VCaP (cell line): Measurements from ENCODE around the gene TBC1D17.

ENCODE experiments used
- H3K27ac ChIP-seq: fragments of 450-650 bp; 2 replicates; pipeline ENCODE4 v1.5.1; 2017
- TF ChIP-seq, protein P1 (sequence below): fragments of 450-650 bp; conservative IDR thresholded peaks from 2 replicates; pipeline ENCODE4 v1.5.1; 2017; ENCODE audit warnings: mild to moderate bottlenecking, moderate library complexity

TBC1D17 gene

DNA sequence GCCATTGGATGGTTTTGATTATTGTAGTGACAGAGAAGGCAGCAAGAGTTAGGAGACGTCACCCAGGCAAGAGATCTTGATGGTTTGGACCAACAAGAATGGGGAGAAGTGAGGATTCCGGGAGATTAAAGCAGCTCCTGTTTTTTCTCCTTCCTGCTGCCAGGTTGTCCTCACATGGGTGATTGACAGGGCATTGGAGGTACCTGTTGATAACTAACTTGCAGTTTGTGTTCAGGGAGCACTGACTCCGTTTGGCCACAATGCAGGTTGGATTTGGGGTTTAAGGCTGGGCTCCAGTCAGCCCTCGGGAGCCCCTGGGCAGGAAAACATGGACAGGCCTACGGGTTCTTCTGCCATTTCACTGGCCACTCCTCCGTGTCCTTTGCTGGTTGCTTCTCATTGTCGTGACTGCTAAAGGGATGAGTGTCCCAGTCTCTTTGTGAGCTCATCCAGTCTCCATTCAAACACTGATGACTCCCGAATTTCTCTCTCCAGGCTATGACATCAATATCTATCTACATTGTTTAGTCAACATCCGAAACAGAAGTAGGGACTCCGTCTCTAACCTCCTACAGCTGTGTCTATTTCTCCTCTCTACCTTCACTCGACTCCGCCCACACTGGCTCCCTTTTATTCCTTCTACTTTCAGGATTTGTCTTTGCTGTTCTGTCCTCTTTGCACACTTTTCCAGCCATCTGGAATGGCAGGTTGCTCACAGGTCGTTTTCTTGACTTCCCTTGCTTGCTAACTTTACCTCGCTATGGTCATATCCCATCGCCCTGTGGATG lies 27.9 kb upstream of the TBC1D17 start:
- TF ChIP-seq, protein P1, sequence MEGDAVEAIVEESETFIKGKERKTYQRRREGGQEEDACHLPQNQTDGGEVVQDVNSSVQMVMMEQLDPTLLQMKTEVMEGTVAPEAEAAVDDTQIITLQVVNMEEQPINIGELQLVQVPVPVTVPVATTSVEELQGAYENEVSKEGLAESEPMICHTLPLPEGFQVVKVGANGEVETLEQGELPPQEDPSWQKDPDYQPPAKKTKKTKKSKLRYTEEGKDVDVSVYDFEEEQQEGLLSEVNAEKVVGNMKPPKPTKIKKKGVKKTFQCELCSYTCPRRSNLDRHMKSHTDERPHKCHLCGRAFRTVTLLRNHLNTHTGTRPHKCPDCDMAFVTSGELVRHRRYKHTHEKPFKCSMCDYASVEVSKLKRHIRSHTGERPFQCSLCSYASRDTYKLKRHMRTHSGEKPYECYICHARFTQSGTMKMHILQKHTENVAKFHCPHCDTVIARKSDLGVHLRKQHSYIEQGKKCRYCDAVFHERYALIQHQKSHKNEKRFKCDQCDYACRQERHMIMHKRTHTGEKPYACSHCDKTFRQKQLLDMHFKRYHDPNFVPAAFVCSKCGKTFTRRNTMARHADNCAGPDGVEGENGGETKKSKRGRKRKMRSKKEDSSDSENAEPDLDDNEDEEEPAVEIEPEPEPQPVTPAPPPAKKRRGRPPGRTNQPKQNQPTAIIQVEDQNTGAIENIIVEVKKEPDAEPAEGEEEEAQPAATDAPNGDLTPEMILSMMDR: no peak

DNA sequence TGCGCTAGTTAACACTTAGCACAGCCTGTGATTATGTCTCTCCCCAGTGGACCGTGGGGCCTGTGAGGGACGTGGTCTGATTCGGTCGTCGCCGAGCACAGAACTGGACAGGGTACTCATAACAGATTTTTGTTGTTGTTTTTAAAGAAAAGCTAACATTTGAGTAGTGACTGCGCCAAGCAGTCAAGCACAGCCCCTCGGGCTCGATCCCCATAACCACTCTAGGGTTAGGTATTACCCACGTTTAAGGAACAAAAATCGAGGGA lies 27.3 kb upstream of the TBC1D17 start:
- TF ChIP-seq, protein P1: no peak
- H3K27ac ChIP-seq: peak overlapping the region; percentile 99

More for the DNA sequence above, 27.9 kb upstream of the TBC1D17 start:
- peak overlapping the region; percentile 99 for H3K27ac ChIP-seq

DNA sequence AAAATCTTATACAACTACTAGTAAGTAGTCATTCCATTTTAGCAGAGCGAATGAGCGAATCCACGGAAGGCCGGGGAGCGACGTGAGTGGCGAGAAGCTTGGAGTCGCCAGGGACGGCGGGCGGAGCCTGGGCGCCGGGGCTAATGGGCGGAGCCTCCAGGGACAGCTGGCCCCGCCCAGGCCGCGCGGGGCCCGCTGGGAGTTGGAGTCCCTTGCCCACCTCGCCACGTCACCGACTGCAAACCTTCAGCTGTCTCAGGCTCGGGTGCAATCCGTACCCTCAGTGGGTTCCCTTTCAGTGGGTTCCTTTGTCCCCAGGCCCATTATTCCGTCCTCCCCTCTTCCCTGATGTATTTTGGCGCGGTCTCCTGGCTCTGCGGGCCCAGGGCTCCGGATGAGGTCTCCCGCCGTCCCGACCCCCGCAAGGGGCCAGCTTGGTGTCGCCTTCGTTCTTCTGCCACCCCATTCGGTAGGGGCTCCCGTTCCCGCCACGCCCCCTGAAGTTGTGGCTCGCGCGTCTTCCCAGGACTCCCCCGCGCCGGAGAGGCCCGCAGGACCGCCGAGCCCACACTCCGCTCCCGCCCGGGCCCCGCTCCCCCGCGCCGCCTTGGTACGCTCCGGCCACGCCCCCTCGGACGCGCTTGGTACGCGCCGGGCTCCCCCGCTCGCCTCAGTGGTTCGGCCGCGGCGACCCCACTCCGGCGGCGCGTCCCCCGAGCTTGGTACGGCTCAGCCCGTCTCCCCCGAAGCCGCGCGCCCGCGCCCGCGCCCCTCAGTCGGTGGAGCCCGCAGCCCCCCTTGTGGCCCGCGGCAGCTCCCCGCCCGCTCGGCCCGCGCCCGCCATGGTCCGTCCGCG lies 26.8 kb upstream of the TBC1D17 start, which contains the start of gene PTOV1:
PTOV1 (plus strand) TSS at position 673 of the 856 bp plus-strand sequence.
- peak within 1 kb of the TSS; percentile 99 for H3K27ac ChIP-seq
- TF ChIP-seq, protein P1: no peak

DNA sequence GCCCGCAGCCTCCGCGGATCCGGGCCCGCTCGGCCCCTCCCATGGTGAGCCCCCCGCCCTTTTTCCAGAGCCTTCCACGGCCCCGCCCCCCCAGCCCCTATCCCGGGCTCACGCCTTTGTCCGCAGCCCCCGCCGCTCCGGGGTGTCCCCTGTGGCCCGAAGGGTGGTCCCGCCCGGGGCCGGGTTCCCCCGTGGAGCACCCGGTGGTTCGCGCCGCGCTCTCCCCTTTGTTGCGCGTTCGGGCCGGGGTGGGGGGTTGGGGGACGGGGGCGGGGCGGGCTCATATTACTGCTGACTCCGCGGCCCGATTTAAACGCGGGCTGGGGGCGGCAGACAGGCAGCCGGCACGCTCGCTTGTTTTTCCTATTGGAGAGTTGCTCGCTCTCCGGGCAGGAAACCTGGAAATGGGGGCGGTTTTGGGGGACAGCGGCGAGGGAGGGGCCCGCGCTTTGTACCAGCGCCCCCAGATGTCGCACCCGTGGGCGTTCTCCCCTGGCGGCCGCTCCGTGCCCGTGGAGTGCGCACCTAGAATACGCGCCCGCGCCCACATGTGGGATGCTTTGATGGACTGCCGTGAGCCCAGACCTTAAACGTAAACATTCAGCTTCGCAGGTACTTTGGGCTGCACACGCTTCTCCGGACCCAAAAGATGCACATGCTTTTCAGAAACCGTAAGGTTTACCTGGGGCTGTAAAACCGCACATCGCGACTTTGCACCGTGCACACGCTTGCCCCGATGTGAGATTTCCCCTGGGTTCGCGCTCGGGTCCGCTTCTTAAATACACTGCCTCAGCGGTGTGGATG lies 25.8 kb upstream of the TBC1D17 start:
- peak overlapping the region; percentile 99 for H3K27ac ChIP-seq
- TF ChIP-seq, protein P1: no peak

DNA sequence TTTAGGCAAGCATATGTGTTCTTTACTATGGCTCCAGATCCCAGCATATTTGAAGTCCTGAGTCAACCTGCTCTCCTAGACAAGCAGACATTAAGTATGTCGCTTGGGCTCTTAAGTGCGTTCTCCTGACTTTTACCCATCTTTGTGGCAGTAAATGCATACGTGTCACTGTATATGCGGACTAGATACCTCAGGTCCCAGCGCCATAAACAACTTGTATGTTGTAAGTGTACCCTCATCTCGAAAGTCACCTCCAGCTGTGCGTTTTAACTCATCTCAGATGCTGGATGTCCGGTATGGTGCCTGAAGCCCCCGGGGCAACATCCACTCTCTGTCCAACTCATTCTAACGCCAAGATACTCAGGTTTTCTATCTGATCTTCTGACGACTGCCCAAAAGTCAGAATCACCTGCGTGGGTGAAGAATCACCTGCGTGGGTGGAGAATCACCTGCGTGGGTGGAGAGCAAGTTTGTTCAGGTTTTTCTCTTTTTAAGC lies 24.8 kb upstream of the TBC1D17 start:
- TF ChIP-seq, protein P1: no peak

DNA sequence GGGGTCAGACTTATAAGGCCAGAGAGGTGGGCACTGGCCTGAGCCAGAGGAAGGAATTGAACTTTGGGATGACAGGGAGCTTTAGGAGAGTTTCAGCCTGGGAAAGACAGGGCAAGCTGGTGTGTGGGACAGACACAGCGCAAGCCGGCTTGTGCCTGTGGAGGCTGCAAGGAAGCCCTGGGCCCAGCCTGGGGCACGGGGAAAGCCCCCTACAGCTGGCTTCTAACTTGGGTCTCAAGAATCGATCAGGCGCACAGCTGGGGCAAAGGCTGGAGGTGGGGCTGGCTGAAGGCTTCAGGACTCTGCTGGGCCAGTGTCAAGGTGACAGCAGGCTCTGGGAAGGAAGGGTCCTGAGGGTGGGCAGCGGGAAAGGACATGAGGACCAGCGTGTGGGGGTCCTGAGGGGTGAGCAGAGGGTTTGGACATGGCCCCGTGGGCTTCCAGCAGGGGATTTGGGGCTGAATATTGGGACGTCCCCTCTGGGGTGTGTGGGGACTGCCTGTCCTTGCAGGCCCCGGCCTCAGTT lies 23.6 kb upstream of the TBC1D17 start:
- H3K27ac ChIP-seq: peak overlapping the region; percentile 99
- TF ChIP-seq, protein P1: no peak

More for the DNA sequence above, 24.8 kb upstream of the TBC1D17 start:
- H3K27ac ChIP-seq: peak overlapping the region; percentile 99
